Cardiac fibroblast (primary cell): ENCODE data around the gene CTSD.

Experiments used
- DNase-seq, 2 donors: peaks; one replicate each; pipeline versions ENCODE4 v3.0.0 to v3.0.0-alpha.2; 2010; ENCODE audit warnings: low read depth in 2 of 2
- H3K4me3 ChIP-seq, 2 donors: replicated peaks in 1 of 2; 1 replicate in 1 of 2; 2 replicates in 1 of 2; pipeline ENCODE4 v1.5.1; 2011; ENCODE audit warnings: low read depth in 2 of 2, low read length in 2 of 2, mild to moderate bottlenecking in 2 of 2, moderate library complexity in 1 of 2
- CTCF ChIP-seq: IDR thresholded peaks from one replicate; pipeline ENCODE4 v1.5.1; 2011; ENCODE audit warnings: low read depth, mild to moderate bottlenecking, low read length, inconsistent platforms

The CTSD gene

GRCh38 chr11:1749395-1750351 lies 14.1 kb downstream of the CTSD start:
- H3K4me3 ChIP-seq = peak overlapping the region; percentile 45 to 47
- DNase-seq = peak; percentile 82 to 96
- TF ChIP-seq CTCF = no peak

GRCh38 chr11:1748636-1749394 lies 14.9 kb downstream of the CTSD start:
- DNase-seq = peak; percentile 29 to 40
- peak overlapping the region; percentile 45 to 51 for H3K4me3 ChIP-seq
- TF ChIP-seq CTCF = no peak

- DNase-seq = peak in 1 of 2 donors; percentile 15
- TF ChIP-seq CTCF = no peak
- H3K4me3 ChIP-seq = peak overlapping the region; percentile 45 to 51
Measured at GRCh38 chr11:1747753-1748635, 15.7 kb downstream of the CTSD start.

GRCh38 chr11:1746956-1747752 lies 16.6 kb downstream of the CTSD start:
- no peak for TF ChIP-seq CTCF
- no peak for DNase-seq
- H3K4me3 ChIP-seq = peak overlapping the region in 1 of 2 donors; percentile 51

- TF ChIP-seq CTCF = no peak
Measured at GRCh38 chr11:1746511-1746931, 17.2 kb downstream of the CTSD start.

More at GRCh38 chr11:1746511-1746931, 17.2 kb downstream of the CTSD start:
- DNase-seq = no peak
- H3K4me3 ChIP-seq = no peak overlapping the region
